ENCODE data around the gene TBX19. TPM values are rescaled to one million over a fixed set of nuclear protein-coding genes. Genes with fewer than 3 reads are reported as not detected.
A peak's percentile ranks its signal among the peaks of the same experiment; 100 is the strongest.

The TBX19 gene
- total and polyA plus RNA-seq, 10 of the 15 experiments (the other 5 are each of a cell fraction or from before 2014, with no cell fraction given) = 0.13 to 6.9 (median 1.2) TPM

GRCh38 chr1:168245042-168245441 is 35.6 kb upstream of the TBX19 start:
- Histone ChIP-seq H3K9me3 (replicated peaks; ENCODE audit: control insufficient read depth, insufficient read depth, low read length) (no peaks in the 10 kb centered on the region), H3K9ac (ENCODE audit: control insufficient read depth, insufficient read depth, low read length) (no peak overlapping the region), H3K36me3 (ENCODE audit: control insufficient read depth in 2 of 2, insufficient read depth in 2 of 2, low read length in 1 of 2) (peaks cover 15 to 36% of the 10 kb centered on the region in 2 experiments), H3K4me1 (ENCODE audit: control insufficient read depth, insufficient read depth, low read length) (0 out of 2 replicates have a peak, but pooled peaks cover 2% of the 10 kb centered on the region), H3K79me2 (ENCODE audit: control insufficient read depth, insufficient read depth, low read length) (peaks cover 8% of the 10 kb centered on the region), H3K27me3 (replicated peaks in 1 of 2; ENCODE audit: control insufficient read depth in 2 of 2, insufficient read depth in 2 of 2, low read length in 1 of 2) (no peaks in the 10 kb centered on the region), H2AFZ (ENCODE audit: control insufficient read depth, low read depth, low read length) (no peak overlapping the region), H3K4me3 (no peak overlapping the region), H4K20me1 (ENCODE audit: control insufficient read depth, insufficient read depth) (peaks cover 4% of the 10 kb centered on the region), H3K4me2 (ENCODE audit: control insufficient read depth, insufficient read depth) (no peak overlapping the region), H3K27ac (ENCODE audit: control insufficient read depth, insufficient read depth) (no peak overlapping the region)
- WGBS (ENCODE audit: insufficient coverage, insufficient replicate concordance, low lambda C conversion rate, missing lambda C conversion rate) = 98% methylated on average over 3 of the region's 3 CpGs
- ChIA-PET RAD21 (ENCODE audit: unreplicated experiment) (interaction anchor here (1.4 kb wide), 1 partner anchor 11 kb away, joined by 3 read pairs; no protein-coding TSS in a partner anchor), SMC1A (ENCODE audit: uncharacterized antibody, unreplicated experiment) (interaction anchor here (1.4 kb wide), 1 partner anchor 13 kb away, joined by 3 read pairs; no protein-coding TSS in a partner anchor), POLR2A (no interaction called here), CTCF (interaction anchor here (1.0 to 1.9 kb wide), 2 partner anchors 10 to 13 kb away, joined by 3 to 10 read pairs; no protein-coding TSS in a partner anchor)
- intact Hi-C loops (cut with micrococcal nuclease; ENCODE audit: unreplicated experiment) = no loop called here
- TSS peak; percentile 26 for BruUV-seq (replicated peaks)
- in situ Hi-C loops (cut with MboI) = no loop called here
- ATAC-seq (no peak), FAIRE-seq (no peak), DNase-seq (ENCODE audit: low read depth, low spot score) (no peak)
- TF ChIP-seq HDGF (IDR thresholded peaks at IDR 0.05) (no peak), FOXM1 (IDR thresholded peaks at IDR 0.05; ENCODE audit: low read depth, low read length) (no peak), PRDM15 (CRISPR knock-in tag; IDR thresholded peaks at IDR 0.05) (no peak), USF2 (IDR thresholded peaks at IDR 0.05; ENCODE audit: borderline replicate concordance, low read depth, low read length) (no peak), ZNF217 (IDR thresholded peaks at IDR 0.05) (no peak), ETV6 (conservative IDR thresholded peaks at IDR 0.05 in 1 of 2, IDR thresholded peaks at IDR 0.05 in 1 of 2; ENCODE audit: borderline replicate concordance in 1 of 2, low read depth in 1 of 2) (no peak), TCF12 (IDR thresholded peaks at IDR 0.05; ENCODE audit: low read depth, low read length) (no peak), BCL3 (IDR thresholded peaks at IDR 0.05; ENCODE audit: borderline replicate concordance, insufficient read depth, low read depth, low read length, poor library complexity, severe bottlenecking) (no peak), IRF5 (IDR thresholded peaks at IDR 0.05; ENCODE audit: borderline replicate concordance) (no peak), CREM (IDR thresholded peaks at IDR 0.05; ENCODE audit: low read depth) (no peak), GATAD2B (conservative IDR thresholded peaks at IDR 0.05; ENCODE audit: low read depth) (no peak), STAT3 (IDR thresholded peaks at IDR 0.05; ENCODE audit: low read depth, low read length) (no peak), E4F1 (IDR thresholded peaks at IDR 0.05; ENCODE audit: borderline replicate concordance, partially characterized antibody) (no peak), CBX5 (IDR thresholded peaks at IDR 0.05; ENCODE audit: low read depth) (no peak)
